ENCODE results near the gene MED27. TPM values are rescaled to one million over a fixed set of nuclear protein-coding genes. Genes with fewer than 3 reads are reported as not detected.

MED27 gene
- total and polyA plus RNA-seq, 10 of the 15 experiments (the other 5 are each of a cell fraction or from before 2014, with no cell fraction given): 20.3 to 50.3 (median 35.5) TPM

DNA sequence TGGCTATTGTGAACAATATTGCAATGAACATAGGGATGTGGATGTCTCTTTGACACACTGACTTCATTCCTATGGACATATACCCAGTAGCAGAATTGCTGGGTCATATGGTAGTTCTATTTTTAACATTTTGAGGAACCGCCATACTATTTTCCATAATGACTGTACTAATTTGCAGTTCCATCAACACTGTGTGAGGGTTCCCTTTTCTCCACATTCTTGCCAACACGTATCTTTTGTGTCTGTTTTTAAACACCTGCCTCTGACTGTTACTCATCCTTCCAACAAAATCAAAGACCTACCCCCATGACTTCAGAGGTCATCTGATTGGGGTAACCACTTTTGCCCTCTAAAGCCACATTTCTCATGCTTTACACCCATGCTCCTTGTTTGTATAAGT lies 133.5 kb downstream of the MED27 start:
- FAIRE-seq (no peak), ATAC-seq (no peak), DNase-seq (ENCODE audit: low read depth, low spot score) (no peak)
- Histone ChIP-seq H3K9ac (ENCODE audit: control insufficient read depth, insufficient read depth, low read length) (no peak overlapping the region), H3K36me3 (ENCODE audit: control insufficient read depth in 2 of 2, insufficient read depth in 2 of 2, low read length in 1 of 2) (no peaks in the 10 kb centered on the region), H3K27ac (ENCODE audit: control insufficient read depth, insufficient read depth) (no peak overlapping the region), H3K27me3 (replicated peaks in 1 of 2; ENCODE audit: control insufficient read depth in 2 of 2, insufficient read depth in 2 of 2, low read length in 1 of 2) (no peaks in the 10 kb centered on the region), H3K4me2 (ENCODE audit: control insufficient read depth, insufficient read depth) (no peak overlapping the region), H3K79me2 (ENCODE audit: control insufficient read depth, insufficient read depth, low read length) (no peaks in the 10 kb centered on the region), H3K4me3 (no peak overlapping the region), H2AFZ (ENCODE audit: control insufficient read depth, low read depth, low read length) (no peak overlapping the region), H4K20me1 (ENCODE audit: control insufficient read depth, insufficient read depth) (no peaks in the 10 kb centered on the region), H3K9me3 (replicated peaks; ENCODE audit: control insufficient read depth, insufficient read depth, low read length) (no peaks in the 10 kb centered on the region), H3K4me1 (ENCODE audit: control insufficient read depth, insufficient read depth, low read length) (no peaks in the 10 kb centered on the region)
- ChIA-PET CTCF (interaction anchor here (1.4 kb wide), 1 partner anchor 9 kb away, joined by 3 read pairs; no protein-coding TSS in a partner anchor), RAD21 (ENCODE audit: unreplicated experiment) (no interaction called here), POLR2A (interaction anchor here (0.6 kb wide), 1 partner anchor 573 kb away, joined by 6 read pairs; no protein-coding TSS in a partner anchor), SMC1A (ENCODE audit: uncharacterized antibody, unreplicated experiment) (no interaction called here)
- in situ Hi-C loops (cut with MboI): no loop called here
- WGBS (ENCODE audit: insufficient coverage, insufficient replicate concordance, low lambda C conversion rate, missing lambda C conversion rate): 84% methylated on average over 2 of the region's 2 CpGs
- TF ChIP-seq ZNF622 (IDR thresholded peaks at IDR 0.05) (no peak), KAT2A (conservative IDR thresholded peaks at IDR 0.05; ENCODE audit: control insufficient read depth, low read depth, low read length) (no peak), SIX5 (IDR thresholded peaks at IDR 0.05; ENCODE audit: low read depth, low read length, severe bottlenecking) (no peak), MEF2B (IDR thresholded peaks at IDR 0.05; ENCODE audit: partially characterized antibody, poor library complexity, severe bottlenecking) (no peak), STAT1 (conservative IDR thresholded peaks at IDR 0.05) (no peak), RCOR1 (conservative IDR thresholded peaks at IDR 0.05; ENCODE audit: low read depth, low read length) (no peak), FOXM1 (IDR thresholded peaks at IDR 0.05; ENCODE audit: low read depth, low read length) (no peak), CBFB (IDR thresholded peaks at IDR 0.05; ENCODE audit: low read depth) (no peak)
- TF ChIP-seq, protein P1, sequence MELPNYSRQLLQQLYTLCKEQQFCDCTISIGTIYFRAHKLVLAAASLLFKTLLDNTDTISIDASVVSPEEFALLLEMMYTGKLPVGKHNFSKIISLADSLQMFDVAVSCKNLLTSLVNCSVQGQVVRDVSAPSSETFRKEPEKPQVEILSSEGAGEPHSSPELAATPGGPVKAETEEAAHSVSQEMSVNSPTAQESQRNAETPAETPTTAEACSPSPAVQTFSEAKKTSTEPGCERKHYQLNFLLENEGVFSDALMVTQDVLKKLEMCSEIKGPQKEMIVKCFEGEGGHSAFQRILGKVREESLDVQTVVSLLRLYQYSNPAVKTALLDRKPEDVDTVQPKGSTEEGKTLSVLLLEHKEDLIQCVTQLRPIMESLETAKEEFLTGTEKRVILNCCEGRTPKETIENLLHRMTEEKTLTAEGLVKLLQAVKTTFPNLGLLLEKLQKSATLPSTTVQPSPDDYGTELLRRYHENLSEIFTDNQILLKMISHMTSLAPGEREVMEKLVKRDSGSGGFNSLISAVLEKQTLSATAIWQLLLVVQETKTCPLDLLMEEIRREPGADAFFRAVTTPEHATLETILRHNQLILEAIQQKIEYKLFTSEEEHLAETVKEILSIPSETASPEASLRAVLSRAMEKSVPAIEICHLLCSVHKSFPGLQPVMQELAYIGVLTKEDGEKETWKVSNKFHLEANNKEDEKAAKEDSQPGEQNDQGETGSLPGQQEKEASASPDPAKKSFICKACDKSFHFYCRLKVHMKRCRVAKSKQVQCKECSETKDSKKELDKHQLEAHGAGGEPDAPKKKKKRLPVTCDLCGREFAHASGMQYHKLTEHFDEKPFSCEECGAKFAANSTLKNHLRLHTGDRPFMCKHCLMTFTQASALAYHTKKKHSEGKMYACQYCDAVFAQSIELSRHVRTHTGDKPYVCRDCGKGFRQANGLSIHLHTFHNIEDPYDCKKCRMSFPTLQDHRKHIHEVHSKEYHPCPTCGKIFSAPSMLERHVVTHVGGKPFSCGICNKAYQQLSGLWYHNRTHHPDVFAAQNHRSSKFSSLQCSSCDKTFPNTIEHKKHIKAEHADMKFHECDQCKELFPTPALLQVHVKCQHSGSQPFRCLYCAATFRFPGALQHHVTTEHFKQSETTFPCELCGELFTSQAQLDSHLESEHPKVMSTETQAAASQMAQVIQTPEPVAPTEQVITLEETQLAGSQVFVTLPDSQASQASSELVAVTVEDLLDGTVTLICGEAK (IDR thresholded peaks at IDR 0.05; ENCODE audit: borderline replicate concordance): no peak
- TF ChIP-seq, protein P2, sequence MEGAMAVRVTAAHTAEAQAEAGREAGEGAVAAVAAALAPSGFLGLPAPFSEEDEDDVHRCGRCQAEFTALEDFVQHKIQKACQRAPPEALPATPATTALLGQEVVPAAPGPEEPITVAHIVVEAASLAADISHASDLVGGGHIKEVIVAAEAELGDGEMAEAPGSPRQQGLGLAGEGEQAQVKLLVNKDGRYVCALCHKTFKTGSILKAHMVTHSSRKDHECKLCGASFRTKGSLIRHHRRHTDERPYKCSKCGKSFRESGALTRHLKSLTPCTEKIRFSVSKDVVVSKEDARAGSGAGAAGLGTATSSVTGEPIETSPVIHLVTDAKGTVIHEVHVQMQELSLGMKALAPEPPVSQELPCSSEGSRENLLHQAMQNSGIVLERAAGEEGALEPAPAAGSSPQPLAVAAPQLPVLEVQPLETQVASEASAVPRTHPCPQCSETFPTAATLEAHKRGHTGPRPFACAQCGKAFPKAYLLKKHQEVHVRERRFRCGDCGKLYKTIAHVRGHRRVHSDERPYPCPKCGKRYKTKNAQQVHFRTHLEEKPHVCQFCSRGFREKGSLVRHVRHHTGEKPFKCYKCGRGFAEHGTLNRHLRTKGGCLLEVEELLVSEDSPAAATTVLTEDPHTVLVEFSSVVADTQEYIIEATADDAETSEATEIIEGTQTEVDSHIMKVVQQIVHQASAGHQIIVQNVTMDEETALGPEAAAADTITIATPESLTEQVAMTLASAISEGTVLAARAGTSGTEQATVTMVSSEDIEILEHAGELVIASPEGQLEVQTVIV (IDR thresholded peaks at IDR 0.05; ENCODE audit: borderline replicate concordance, partially characterized antibody): no peak
- intact Hi-C loops (cut with micrococcal nuclease; ENCODE audit: unreplicated experiment): no loop called here
- BruUV-seq (replicated peaks): no TSS peak
